GM10248 (cell line): ENCODE measurements around the gene ZBTB32.

Source experiments
- CTCF ChIA-PET: fragments of 300-600 bp; sonication (Branson Sonifier 250); formaldehyde crosslinking; extraction: SDS; loops from one replicate; lab custom pipeline; 2021; ENCODE audit warnings: antibody characterized with exemption; lab: Yijun Ruan, JAX
- POLR2A ChIA-PET: fragments of 350-650 bp; sonication (Branson Sonifier 250); formaldehyde crosslinking; extraction: SDS; loops from one replicate; lab custom pipeline; 2020; ENCODE audit warnings: antibody characterized with exemption; lab: Yijun Ruan, JAX
- DNase-seq: peaks from one replicate; pipeline ENCODE4 v3.0.0; 2012; ENCODE audit errors: extremely low spot score
- TF ChIP-seq, protein P1 (sequence below): IDR thresholded peaks from 2 replicates; pipeline ENCODE4 v1.5.1; 2012; ENCODE audit warnings: mild to moderate bottlenecking, low read depth; ENCODE audit errors: extremely low read depth, missing control alignments, control extremely low read depth

ZBTB32 gene

DNA sequence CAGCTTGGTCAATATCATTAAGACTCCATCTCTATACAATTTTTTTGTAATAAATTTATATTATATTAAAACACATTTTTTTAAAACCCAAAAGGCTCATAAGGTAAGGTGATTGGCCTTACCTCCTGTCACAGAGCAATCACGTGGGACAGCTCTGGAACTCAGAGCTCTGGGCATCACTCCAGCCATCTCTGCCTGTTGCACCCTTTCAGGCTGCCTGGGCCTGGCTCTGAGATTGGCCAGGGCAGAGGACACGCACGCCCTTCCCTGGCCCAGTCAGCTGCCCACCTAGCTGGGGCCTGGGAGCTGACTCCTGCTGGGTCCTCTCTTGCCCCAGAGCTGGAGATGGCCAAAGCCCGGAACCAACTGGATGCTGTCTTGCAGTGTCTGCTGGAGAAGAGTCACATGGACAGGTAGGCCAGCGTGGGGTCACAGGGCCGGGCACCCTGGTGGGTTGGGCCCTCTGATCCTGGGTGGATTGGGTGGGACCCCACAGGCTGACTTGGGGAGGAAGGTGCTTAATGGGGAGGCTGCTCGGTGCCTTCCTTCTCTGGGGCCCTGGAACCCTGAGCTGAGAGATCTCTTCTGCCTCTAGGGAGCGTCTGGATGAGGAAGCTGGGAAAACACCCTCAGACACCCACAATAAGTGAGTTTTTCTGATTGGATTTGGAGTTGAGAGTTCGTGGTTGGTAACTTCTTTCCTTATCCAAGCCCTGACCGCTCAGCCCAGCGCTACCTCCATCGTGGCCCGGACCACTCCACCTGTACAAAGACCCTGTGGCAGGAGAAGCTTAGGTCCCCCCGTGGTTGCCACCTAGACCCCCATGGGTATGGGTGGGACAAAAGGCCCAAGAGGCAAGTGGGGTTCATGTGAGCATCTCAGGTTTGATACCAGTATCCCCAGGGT, 47.7 kb downstream of the ZBTB32 start:
- ChIA-PET POLR2A (no interaction called here), CTCF (interaction anchor here (0.8 to 1.8 kb wide), 3 partner anchors 11 to 179 kb away, joined by 3 to 4 read pairs (median 4); no protein-coding TSS in a partner anchor)

DNA sequence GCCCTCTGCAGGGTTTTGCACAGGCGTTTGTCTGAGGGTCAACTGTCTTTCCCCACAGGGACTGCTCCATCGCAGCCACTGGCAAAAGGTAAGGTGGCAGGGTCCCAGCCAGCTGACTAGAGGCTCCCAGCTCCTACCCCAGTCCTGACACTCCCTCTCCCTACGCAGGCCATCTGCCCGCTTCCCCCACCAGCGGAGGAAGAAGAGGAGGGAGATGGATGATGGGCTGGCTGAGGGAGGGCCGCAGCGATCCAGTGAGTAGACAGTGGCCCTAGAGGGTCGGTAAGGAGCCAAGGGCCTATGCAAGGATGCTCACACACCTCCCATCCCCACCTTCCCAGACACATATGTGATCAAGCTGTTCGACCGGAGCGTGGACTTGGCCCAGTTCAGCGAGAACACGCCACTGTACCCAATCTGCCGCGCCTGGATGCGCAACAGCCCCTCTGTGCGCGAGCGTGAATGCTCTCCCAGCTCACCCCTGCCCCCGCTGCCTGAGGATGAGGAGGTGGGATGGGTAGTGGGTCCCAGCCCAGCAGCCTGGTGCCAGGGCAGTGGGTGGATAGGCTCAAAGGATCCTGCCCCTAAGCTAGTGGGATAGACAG, 48.5 kb downstream of the ZBTB32 start:
- ChIA-PET CTCF (interaction anchor here (0.8 to 1.8 kb wide), 3 partner anchors 12 to 178 kb away, joined by 3 to 4 read pairs (median 4); no protein-coding TSS in a partner anchor), POLR2A (interaction anchor here (0.6 kb wide), 1 partner anchor 39 kb away, joined by 3 read pairs; no protein-coding TSS in a partner anchor)
- DNase-seq, result no peak
- TF ChIP-seq, protein P1, sequence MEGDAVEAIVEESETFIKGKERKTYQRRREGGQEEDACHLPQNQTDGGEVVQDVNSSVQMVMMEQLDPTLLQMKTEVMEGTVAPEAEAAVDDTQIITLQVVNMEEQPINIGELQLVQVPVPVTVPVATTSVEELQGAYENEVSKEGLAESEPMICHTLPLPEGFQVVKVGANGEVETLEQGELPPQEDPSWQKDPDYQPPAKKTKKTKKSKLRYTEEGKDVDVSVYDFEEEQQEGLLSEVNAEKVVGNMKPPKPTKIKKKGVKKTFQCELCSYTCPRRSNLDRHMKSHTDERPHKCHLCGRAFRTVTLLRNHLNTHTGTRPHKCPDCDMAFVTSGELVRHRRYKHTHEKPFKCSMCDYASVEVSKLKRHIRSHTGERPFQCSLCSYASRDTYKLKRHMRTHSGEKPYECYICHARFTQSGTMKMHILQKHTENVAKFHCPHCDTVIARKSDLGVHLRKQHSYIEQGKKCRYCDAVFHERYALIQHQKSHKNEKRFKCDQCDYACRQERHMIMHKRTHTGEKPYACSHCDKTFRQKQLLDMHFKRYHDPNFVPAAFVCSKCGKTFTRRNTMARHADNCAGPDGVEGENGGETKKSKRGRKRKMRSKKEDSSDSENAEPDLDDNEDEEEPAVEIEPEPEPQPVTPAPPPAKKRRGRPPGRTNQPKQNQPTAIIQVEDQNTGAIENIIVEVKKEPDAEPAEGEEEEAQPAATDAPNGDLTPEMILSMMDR, result no peak

More for the DNA sequence above, 47.7 kb downstream of the ZBTB32 start:
- DNase-seq, result no peak
- TF ChIP-seq, protein P1, result no peak

DNA sequence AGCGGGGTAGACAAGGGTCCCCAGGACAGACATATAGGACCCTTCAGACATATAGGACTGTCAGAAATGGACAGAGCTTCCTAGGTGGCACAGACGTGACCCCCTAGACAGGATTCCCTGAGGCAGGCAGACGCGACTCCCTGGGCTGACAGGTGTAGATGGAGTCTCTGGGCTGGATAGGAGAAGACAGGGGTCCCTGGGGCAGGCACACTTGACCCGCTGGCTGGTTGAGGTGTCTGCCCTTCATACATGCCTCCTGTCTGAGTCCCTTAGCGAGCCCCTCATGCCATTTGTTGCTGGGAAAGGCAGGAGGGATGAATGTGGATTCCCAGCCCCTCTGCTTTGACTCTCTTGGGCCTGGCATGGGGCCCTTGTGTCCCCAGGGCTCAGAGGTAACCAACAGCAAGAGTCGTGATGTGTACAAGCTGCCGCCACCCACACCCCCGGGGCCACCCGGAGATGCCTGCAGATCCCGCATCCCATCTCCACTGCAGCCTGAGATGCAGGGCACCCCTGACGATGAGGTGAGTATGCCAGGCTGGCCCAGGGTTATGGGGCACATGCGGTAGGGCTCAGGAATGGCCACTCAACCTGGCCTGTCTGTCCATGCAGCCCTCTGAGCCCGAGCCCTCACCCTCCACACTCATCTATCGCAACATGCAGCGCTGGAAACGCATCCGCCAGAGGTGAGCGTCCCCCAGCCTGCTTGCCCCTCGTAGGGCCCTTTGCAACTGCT, 49.4 kb downstream of the ZBTB32 start:
- TF ChIP-seq, protein P1, result no peak
- no peak for DNase-seq
- POLR2A ChIA-PET, result no interaction called here
- CTCF ChIA-PET, result interaction anchor here (1.6 kb wide), 1 partner anchor 13 kb away, joined by 3 read pairs; no protein-coding TSS in a partner anchor

DNA sequence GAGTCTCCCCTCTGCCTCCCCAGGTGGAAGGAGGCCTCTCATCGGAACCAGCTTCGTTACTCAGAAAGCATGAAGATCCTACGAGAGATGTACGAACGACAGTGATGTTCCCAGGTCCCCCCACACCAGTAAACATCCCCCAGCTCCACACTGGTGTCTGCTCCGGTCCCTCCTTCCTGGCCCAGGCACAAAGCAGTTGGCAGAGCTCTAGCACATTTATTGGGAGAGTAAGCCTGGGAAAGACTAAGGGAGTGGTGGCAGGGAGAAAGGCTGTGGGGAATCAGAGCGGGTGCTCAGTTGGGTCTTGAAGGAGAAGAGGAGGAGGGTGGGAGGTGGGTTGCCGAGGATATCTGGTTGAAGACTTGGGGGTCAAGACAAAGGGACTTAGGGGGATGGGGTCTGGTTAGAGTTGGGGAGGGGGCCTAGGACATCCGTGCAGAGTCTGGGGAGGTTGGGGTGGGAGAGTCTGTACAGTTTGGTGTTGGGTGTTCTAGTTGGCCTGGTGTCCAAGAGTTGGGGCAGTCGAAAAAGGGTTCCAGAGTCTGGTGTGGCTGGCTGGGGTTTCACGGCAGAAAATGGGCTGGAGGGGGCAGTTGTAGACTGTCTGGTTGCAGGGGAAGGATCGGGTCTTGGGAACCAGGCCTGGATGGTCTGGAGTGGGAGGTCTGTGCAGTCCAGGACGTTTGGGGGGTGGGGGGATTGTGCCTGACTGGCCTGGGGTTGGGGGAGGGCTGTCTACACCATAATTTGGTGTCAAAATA, 50.2 kb downstream of the ZBTB32 start:
- ChIA-PET POLR2A (no interaction called here), CTCF (no interaction called here)
- TF ChIP-seq, protein P1, result no peak
- DNase-seq, result no peak

DNA sequence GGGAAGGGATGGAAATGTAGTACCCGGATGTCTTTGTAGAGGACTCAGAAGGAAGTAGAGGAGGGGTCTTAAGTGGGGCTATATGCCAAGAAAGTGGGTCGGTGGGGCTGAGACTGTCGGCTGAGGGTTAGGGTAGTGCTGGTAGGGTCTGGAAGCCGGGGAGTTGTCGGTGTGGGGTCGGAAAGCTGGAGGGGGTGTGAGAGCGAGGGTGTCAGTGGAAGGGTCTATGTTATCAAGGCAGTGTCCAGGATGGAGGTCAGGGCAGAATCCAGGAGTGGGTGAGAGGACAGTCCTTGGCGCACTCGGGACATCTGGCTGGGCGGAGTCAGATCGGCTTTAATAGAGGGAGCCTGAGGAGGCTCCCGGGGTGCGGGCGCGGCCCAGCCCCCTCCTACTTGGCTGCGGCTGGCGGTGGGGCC, 50.8 kb downstream of the ZBTB32 start:
- ChIA-PET CTCF (no interaction called here), POLR2A (no interaction called here)
- TF ChIP-seq, protein P1, result no peak
- DNase-seq, result no peak
